NCI-H2081 (cell line): Measurements from ENCODE around the gene POLR1B.
A peak's percentile ranks its signal among the peaks of the same experiment; 100 is the strongest.
"Not testable (repeated sequence)": the region's sequence is repeated elsewhere in the genome, so short reads cannot be mapped to it uniquely, and the experiment has no call there.

Experiments used
- DNase-seq, 2 experiments: peaks; one replicate each; lab custom pipeline; 2025; lab: John Stamatoyannopoulos, UW

Gene POLR1B

GRCh38 chr2:112540906-112541305 is 1.4 kb upstream of the POLR1B start:
- no peak for DNase-seq

- peak; percentile 80 to 87 for DNase-seq
These were observed 746 bp upstream of the POLR1B start for GRCh38 chr2:112541315-112542122.

GRCh38 chr2:112542984-112543661 is 858 bp downstream of the POLR1B start:
- peak in 1 of 2 experiments; percentile 34 for DNase-seq

- DNase-seq = no peak
These were observed 5.1 kb downstream of the POLR1B start for GRCh38 chr2:112547333-112547732.

- no peak for DNase-seq
These were observed 6.7 kb downstream of the POLR1B start for GRCh38 chr2:112548980-112549379.

GRCh38 chr2:112566104-112566503 is 23.8 kb downstream of the POLR1B start:
- no peak for DNase-seq

- DNase-seq = not testable (repeated sequence)
These were observed 24.2 kb downstream of the POLR1B start for GRCh38 chr2:112566508-112566907.

GRCh38 chr2:112572005-112572404 is 29.7 kb downstream of the POLR1B start:
- no peak for DNase-seq

GRCh38 chr2:112577756-112578155 is 35.5 kb downstream of the POLR1B start:
- no peak for DNase-seq

GRCh38 chr2:112579241-112579640 is 37.0 kb downstream of the POLR1B start:
- DNase-seq = no peak

- no peak for DNase-seq
These were observed 37.8 kb downstream of the POLR1B start for GRCh38 chr2:112580084-112580483.

GRCh38 chr2:112582314-112582746 is 40.1 kb downstream of the POLR1B start:
- peak; percentile 56 to 57 for DNase-seq

GRCh38 chr2:112583497-112584133 is 41.4 kb downstream of the POLR1B start:
- DNase-seq = peak in 1 of 2 experiments; percentile 42

- DNase-seq = peak; percentile 93 to 97
These were observed 42.0 kb downstream of the POLR1B start, which contains the start of gene CHCHD5 for GRCh38 chr2:112584134-112584890. Gene CHCHD5, plus strand, starts transcription at chr2:112584609. Its CDS starts 39 bp downstream, at chr2:112584648.

GRCh38 chr2:112584891-112585250 is 42.6 kb downstream of the POLR1B start:
- no peak for DNase-seq

GRCh38 chr2:112585400-112585799 is 43.1 kb downstream of the POLR1B start:
- no peak for DNase-seq

- no peak for DNase-seq
These were observed 43.7 kb downstream of the POLR1B start for GRCh38 chr2:112585873-112586464.

GRCh38 chr2:112588611-112589045 is 46.4 kb downstream of the POLR1B start:
- DNase-seq = peak in 1 of 2 experiments; percentile 52

GRCh38 chr2:112591413-112591812 is 49.1 kb downstream of the POLR1B start:
- DNase-seq = no peak

- DNase-seq = no peak
These were observed 51.5 kb downstream of the POLR1B start for GRCh38 chr2:112593736-112594135.

GRCh38 chr2:112597537-112598322 is 55.5 kb downstream of the POLR1B start:
- no peak for DNase-seq
